CD4-positive, alpha-beta T cell treated with Interleukin-17A for 4 hours (primary cell): ENCODE results near the gene PRRC2A.

ENCODE experiments used
- DNase-seq: peaks from one replicate; pipeline ENCODE4 v3.0.0-alpha.2; 2020; ENCODE audit warnings: mixed read lengths

Gene PRRC2A

DNA sequence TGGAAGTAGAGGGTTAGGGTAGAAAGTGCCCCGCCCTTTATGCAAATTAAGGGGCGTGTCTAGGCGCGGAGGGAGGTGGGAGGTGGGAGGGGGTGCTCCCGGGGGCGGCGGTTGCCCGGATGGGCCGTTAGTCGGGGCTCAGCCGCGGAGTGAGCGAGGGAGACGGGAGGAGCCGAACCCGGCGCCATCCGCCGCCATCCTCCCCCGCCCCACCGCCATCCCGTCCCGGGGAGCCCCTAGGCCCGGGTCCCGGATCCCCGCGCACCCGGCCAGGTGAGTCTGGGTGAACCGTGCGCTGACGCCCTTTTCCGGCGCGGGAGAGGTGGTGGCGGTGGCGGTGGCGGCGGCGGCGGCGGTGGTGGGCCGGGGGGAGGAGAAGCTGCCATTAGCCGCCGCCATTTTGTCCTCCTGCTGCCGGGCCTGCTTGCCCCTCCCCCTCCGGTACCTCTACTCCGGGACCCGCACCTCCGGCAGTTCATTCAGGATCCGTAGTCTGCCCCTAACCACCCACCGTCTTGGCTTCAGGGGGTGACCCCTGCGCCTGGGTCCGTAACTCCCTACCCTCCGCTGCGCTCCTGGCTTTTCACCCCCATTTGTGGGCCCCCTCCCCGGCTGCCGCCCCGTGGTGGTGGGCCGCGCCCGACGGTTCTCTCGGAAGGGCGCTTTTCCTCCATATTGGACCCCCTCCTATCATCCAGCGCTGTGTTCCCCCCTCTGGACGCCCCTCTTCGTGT lies at the start of gene PRRC2A:
PRRC2A (plus strand) TSS at position 130 of the 734 bp plus-strand sequence. CDS start 2,075 bp downstream, outside the sequence.
- peak; percentile 83 for DNase-seq

DNA sequence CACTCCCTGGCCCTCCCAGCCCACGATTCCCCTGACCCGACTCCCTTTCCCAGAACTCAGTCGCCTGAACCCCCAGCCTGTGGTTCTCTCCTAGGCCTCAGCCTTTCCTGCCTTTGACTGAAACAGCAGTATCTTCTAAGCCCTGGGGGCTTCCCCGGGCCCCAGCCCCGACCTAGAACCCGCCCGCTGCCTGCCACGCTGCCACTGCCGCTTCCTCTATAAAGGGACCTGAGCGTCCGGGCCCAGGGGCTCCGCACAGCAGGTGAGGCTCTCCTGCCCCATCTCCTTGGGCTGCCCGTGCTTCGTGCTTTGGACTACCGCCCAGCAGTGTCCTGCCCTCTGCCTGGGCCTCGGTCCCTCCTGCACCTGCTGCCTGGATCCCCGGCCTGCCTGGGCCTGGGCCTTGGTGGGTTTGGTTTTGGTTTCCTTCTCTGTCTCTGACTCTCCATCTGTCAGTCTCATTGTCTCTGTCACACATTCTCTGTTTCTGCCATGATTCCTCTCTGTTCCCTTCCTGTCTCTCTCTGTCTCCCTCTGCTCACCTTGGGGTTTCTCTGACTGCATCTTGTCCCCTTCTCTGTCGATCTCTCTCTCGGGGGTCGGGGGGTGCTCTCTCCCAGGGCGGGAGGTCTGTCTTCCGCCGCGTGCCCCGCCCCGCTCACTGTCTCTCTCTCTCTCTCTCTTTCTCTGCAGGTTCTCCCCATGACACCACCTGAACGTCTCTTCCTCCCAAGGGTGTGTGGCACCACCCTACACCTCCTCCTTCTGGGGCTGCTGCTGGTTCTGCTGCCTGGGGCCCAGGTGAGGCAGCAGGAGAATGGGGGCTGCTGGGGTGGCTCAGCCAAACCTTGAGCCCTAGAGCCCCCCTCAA lies 48.2 kb upstream of the PRRC2A start, which contains the start of gene LTA:
LTA (plus strand) TSS at position 249 of the 871 bp plus-strand sequence; CDS start at position 703, 454 bp downstream.
- DNase-seq: peak; percentile 75

- no peak for DNase-seq
Observed at GRCh38 chr6:31573239-31574105, 47.0 kb upstream of the PRRC2A start.

- no peak for DNase-seq
Observed at GRCh38 chr6:31574106-31575061, 46.1 kb upstream of the PRRC2A start.

DNA sequence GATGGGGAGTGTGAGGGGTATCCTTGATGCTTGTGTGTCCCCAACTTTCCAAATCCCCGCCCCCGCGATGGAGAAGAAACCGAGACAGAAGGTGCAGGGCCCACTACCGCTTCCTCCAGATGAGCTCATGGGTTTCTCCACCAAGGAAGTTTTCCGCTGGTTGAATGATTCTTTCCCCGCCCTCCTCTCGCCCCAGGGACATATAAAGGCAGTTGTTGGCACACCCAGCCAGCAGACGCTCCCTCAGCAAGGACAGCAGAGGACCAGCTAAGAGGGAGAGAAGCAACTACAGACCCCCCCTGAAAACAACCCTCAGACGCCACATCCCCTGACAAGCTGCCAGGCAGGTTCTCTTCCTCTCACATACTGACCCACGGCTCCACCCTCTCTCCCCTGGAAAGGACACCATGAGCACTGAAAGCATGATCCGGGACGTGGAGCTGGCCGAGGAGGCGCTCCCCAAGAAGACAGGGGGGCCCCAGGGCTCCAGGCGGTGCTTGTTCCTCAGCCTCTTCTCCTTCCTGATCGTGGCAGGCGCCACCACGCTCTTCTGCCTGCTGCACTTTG lies 45.1 kb upstream of the PRRC2A start, which contains the start of gene TNF:
TNF (plus strand) TSS at position 231 of the 567 bp plus-strand sequence; CDS start at position 408, 177 bp downstream.
- peak; percentile 80 for DNase-seq

DNA sequence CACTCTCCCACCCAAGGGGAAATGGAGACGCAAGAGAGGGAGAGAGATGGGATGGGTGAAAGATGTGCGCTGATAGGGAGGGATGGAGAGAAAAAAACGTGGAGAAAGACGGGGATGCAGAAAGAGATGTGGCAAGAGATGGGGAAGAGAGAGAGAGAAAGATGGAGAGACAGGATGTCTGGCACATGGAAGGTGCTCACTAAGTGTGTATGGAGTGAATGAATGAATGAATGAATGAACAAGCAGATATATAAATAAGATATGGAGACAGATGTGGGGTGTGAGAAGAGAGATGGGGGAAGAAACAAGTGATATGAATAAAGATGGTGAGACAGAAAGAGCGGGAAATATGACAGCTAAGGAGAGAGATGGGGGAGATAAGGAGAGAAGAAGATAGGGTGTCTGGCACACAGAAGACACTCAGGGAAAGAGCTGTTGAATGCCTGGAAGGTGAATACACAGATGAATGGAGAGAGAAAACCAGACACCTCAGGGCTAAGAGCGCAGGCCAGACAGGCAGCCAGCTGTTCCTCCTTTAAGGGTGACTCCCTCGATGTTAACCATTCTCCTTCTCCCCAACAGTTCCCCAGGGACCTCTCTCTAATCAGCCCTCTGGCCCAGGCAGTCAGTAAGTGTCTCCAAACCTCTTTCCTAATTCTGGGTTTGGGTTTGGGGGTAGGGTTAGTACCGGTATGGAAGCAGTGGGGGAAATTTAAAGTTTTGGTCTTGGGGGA lies 44.4 kb upstream of the PRRC2A start:
- DNase-seq: no peak

- peak; percentile 57 for DNase-seq
Observed at GRCh38 chr6:31576897-31577578, 43.5 kb upstream of the PRRC2A start.

GRCh38 chr6:31577579-31577966 lies 42.9 kb upstream of the PRRC2A start:
- DNase-seq: no peak

GRCh38 chr6:31578184-31579118 lies 42.1 kb upstream of the PRRC2A start:
- no peak for DNase-seq

DNA sequence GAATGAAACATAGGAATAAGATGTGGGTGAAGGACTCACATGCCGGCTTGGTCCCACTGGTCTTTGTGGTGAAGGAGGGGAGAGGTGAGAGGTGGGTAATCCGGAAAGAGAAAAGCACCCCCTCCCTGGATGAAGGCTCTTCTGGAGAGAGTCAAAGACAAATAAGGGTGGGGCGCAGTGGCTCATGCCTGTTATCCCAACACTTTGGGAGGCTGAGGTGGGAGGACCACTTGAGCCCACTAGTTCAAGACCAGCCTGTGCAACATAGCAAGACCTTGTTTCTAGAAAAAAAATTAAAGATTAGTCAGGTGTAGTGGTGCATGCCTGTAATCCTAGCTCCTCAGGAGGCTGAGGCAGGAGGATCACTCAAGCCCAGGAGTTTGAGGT lies 41.4 kb upstream of the PRRC2A start:
- no peak for DNase-seq

DNA sequence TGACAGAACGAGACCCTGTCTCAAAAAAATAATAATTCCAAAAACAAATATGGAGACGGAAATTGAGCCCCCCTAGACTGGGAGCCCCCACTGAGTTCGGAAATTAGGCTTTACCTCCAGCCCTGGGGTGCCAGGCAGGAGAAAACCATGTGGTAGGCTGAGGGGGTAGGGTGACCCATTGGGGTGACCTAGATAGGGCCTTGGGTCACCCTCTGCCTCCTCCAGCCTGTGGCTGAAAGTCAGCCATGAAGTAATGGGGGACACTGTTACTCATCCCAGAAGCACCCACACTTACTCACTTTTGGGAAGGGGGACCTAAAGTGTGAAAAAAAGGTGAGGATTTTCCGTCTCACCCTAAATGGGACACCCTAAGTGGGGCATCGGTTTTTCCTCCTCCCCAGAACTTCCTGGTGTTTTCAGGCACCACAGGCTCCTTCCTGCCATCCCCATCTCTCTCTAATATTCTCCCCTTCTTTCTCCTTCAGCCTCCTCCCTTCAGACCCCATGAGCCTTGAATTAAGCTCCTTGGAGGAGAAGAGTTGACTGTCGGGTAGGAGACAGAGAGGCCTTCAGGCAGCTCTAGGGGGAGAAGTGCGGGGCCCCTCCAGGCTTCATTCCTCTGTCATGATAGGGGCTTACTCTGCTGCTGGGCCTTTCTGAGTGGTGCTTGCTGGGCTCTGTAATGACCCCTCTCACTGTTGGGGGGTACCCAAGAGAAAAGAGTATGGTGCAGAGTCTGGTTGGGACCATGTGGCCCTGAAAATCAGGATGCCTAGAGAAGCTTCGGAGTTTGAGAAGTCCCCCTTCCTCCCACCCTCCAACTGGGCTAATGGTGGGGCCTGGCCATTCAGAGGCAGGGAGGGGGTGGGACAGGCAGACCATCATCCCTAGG lies 40.7 kb upstream of the PRRC2A start:
- DNase-seq: no peak

DNA sequence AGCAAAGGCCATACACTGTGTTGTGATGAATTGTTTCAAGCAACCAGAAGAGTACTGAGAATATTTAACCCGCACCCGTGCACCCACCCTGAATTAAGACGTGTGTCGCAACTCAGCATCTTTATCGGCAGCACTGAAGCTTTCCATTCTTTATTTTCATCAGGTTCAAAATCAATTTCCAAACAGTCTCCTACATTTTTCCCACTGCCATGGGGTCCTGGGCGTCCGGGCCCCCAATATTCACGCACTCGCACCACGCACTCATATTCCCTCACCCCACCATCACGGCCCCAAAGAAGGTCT lies 40.1 kb upstream of the PRRC2A start:
- DNase-seq: no peak

DNA sequence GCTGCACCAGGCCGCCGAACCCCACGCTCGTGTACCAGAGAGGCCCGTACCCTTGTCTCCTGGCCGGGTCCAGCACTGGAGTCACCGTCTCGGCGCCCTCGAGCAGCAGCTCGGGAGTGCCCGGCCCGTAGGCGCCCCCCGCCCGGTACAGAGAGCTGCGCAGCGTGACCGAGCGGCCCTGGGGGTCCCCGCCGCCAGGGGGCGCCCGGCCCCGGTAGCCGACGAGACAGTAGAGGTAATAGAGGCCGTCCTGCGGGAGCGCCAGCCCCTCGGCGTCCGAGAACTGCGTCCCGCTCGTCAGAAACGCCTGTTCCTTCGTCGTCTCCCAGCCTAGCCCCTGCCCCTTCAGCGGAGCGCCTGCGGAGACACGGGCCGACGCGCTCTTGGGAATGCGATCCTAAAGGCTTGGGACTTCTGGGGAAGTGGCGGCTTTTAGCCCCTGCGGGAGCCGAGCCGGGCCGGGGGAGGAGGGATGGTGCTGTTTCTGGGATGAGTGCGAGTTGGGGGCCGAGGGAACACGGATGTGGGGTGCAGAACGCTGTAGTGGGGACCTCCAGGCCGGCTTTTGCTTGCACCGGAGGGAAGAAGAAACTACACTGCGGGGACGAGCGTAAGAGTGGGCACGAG lies 39.6 kb upstream of the PRRC2A start:
- peak; percentile 94 for DNase-seq

GRCh38 chr6:31581434-31582229 lies 38.9 kb upstream of the PRRC2A start:
- peak; percentile 58 for DNase-seq

GRCh38 chr6:31582230-31582643 lies 38.3 kb upstream of the PRRC2A start, which contains the start of gene LTB:
LTB (minus strand) TSS chr6:31582424; CDS start chr6:31582417, 7 bp downstream.
- peak; percentile 84 for DNase-seq

- peak; percentile 65 for DNase-seq
Observed at GRCh38 chr6:31585491-31585890, 35.0 kb upstream of the PRRC2A start.
